GM18951 (cell line): Measurements from ENCODE around the gene STK32B.
"Not testable (repeated sequence)": the region's sequence is repeated elsewhere in the genome, so short reads cannot be mapped to it uniquely, and the experiment has no call there.

ENCODE experiments used
- POLR2A ChIP-seq: IDR thresholded peaks from 4 replicates; pipeline ENCODE4 v1.6.1; 2011; ENCODE audit warnings: mild to moderate bottlenecking; ENCODE audit not compliant: insufficient read length, insufficient read depth; ENCODE audit errors: extremely low read depth
- in situ Hi-C: fragments of 300-500 bp; cut with MboI; formaldehyde crosslinking; loops from one replicate; pipeline ENCODE4 v1.12.0; 2022; ENCODE audit warnings: low sequenced_read_pairs, mixed read lengths, inconsistent platforms; ENCODE audit not compliant: unreplicated experiment

Gene STK32B

DNA sequence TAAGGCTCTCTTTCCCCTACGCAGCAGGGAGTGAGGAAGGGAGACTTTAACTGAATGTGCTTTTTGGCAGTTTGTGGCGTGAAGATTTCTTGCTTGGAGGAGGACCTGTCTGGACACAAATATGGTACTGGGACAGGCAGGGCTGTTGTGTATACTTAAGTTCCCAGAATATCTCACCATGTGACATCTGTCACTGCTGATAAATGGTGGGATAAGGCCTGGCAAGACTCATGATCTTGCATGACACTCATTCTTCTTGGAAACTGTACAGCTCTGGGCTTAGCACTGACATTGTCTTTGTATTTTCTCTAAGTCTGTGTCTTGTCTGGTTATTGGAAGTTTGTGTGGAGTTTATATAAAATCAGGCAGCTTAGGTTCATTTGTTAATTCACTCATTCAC lies 93.1 kb downstream of the STK32B start:
- in situ Hi-C loops = no loop called here
- TF ChIP-seq POLR2A = no peak

DNA sequence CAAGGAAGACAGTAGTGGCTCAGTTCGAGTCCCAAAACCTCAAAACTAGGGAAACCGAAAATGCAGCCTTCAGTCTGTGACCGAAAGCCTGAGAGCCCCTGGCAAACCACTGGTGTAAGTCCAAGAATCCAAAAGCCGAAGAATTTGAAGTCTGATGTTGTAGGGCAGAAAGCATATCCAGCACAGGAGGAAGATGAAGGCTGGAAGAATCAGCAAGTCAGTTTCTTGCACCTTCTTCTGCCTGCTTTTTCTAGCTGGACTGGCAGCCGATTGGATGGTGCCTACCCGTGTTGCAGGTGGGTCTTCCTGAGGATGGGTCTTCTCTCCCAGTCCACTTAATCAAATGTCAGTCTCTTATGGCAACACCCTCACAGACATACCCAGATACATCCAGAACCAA lies 95.0 kb downstream of the STK32B start:
- no peak for TF ChIP-seq POLR2A
- in situ Hi-C loops = no loop called here

DNA sequence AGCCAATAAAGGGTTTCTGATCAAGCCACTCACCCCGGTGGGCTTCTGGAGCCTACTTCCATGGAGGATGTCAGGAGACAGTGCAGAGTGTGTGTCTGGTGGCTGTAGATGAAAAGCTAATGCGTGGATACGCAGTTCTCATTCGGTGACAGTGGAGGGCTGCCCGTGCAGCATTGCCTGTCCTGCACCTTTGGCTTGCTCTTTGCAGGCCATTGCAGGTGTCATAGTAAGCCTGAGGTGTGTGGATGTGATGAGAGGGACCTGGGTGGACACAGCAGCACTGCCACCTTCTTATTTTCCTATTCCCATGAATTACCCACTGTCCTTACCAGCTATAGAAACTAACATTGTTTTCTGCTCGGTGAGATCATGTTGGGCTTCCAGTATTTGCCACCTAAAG lies 101.2 kb downstream of the STK32B start:
- in situ Hi-C loops = no loop called here
- no peak for TF ChIP-seq POLR2A

DNA sequence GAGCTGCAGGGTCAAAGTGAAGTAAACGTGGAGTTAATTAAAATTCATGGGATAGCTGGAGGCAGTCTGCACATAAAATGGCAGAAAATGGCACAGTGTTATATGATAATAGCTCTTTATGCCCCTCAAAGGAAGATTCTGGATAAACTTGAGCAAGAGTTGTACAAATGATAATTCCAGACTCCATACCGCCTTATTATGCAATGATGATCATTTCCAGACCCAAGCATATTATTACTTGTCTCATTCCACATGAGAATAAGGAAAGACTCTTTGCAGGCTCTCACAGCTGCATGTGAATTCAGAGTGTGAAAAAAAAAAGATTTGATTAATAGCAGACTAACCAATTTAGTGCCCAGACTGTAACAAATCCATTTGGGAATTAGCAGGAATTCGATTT lies 105.4 kb downstream of the STK32B start:
- no peak for TF ChIP-seq POLR2A
- in situ Hi-C loops = no loop called here

DNA sequence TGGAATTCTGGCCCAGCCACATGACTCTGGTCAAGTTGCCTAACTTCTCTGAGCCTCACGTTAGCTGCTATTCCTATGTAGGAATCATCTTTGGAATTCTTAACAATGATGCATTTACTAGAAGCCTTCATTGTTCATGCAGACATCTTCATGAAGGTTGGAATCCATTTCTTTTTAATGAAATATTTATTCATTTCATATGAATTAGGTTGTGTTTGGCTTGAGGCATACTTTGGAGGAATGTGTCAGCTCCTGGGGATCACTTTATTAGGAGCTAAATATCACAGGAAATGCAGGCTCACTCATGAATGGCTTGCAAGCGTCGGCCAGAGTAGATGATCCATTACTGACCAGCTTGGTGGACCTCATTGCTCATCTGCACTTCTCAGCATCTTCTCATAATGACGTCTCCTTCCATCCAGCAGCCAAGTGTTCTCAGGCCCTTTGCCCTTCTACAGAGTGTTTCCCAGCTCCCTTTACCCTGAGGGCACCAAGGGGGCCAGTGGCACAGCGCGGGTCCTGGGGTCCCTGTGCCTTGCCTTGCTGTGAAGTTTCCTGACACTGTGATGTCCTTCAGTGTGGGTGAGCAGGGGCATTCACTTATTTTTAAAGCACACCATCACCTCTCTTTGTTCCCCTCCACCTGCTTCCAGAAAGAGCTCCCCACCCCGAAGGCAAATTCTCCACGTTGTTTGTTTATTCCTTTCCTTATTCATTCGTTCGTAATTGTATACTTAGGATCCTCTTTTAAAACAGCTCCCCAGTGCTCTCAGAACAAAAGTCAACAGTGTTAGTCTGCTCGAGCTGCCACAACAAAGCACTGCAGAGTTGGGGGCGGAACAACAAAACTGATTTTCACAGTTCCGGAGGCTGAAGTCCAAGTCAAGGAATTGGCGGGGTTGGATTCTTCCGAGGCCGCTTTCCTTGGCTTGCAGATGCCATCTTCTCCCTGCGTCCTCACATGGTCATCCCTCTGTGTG lies 106.8 kb downstream of the STK32B start:
- in situ Hi-C loops = no loop called here
- TF ChIP-seq POLR2A = no peak

DNA sequence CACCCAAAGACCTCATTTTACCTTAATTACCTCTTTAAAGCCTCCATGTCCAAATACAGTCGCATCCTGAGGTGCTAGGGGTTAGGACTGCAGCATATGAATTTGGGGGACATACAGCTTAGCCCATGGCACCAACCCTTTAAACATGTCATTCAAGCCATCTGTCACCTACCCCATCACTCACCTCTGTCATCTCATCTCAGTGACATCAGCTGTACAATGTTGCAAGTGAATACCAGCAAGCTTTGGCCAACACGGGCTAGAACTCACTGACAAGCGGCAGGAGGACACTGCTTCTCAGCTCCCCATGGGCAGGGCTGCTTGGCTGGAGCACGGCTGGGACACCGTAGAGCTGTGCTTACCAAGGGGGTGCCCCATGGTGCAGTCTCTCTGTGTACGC lies 107.5 kb downstream of the STK32B start:
- in situ Hi-C loops = no loop called here
- no peak for TF ChIP-seq POLR2A

DNA sequence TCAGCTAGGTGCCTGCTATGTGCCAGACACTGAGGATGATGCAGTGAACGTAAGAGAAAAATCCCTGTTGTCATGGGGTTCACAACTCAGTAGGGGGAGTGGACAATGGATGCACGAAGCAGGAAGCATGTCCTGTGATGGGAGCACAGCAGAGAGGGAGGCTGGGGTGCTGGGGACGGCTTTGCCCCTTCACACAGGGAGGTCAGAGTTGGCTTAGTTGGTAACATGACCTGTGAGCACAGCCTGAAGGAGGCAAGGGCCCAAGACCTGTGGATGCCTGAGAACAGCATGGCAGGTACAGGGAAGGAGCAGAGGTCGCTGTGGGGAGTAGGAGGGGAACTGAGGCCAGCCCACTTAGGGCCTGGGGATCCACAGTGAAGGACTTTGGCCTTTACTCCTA lies 109.4 kb downstream of the STK32B start:
- in situ Hi-C loops = loop anchor here (10.0 kb wide), 1 partner anchor 774 kb away; no protein-coding TSS in a partner anchor
- TF ChIP-seq POLR2A = no peak

DNA sequence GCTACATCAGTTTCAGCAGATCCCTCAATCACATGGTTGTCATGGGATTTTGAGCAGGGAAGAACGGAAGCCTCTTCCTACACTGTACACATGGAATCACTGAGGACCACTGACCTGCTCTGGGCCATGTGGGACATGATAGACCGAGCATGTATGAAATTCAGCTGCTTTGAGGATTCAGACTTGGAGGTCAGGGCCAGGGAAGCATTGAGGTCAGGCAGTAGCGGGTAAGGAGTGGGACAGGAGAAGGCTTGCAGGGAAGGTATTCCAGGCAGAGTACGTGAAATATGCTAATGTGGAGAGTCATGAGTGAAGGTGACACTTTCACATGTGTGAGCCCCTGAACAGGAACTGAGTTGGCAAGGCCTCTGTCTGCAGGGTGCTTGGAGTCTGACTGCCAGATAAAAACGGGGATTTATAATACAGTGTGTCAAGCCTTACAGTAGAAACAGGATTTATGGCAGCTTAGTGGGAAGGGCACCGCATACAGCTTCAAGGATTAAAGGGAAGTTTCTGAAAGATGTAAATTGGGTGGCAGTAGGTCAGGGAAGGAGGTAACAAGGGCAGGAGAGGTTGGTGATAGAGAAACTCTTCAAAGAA lies 111.7 kb downstream of the STK32B start:
- in situ Hi-C loops = loop anchor here (10.0 kb wide), 1 partner anchor 772 kb away; no protein-coding TSS in a partner anchor
- no peak for TF ChIP-seq POLR2A

DNA sequence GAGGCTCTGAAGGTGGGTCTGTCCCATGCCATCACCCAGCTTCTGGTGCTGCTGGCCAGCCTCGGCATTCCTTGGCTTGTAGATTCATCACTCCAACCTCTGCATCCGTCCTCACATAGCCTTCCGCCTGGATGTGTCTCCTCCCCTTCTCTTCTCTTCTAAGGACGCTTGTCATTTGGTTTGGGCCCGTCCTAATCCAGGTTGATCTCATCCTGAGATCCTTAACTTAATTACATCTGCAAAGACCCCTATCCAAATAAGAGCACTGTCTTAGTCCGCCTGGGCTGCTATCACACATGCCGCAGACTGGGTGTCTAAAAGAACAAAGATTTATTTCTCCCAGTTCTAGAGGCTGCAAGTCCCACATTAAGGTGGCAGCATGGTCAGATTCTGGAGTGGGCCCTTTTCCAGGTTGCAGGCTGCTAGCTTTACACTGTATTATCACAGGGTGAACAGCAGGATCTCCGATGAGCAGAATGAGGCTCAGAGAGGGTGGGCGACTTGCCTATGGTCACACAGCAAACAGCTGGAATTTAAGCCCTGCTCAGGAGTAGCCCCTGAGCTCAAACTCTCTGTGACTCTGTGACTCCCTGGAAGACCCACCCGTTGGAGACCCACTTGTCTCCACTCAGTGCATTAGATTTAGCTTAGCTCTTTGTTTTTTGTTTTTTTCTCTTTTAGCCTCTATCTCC lies 113.1 kb downstream of the STK32B start:
- in situ Hi-C loops = loop anchor here (10.0 kb wide), 1 partner anchor 770 kb away; no protein-coding TSS in a partner anchor

DNA sequence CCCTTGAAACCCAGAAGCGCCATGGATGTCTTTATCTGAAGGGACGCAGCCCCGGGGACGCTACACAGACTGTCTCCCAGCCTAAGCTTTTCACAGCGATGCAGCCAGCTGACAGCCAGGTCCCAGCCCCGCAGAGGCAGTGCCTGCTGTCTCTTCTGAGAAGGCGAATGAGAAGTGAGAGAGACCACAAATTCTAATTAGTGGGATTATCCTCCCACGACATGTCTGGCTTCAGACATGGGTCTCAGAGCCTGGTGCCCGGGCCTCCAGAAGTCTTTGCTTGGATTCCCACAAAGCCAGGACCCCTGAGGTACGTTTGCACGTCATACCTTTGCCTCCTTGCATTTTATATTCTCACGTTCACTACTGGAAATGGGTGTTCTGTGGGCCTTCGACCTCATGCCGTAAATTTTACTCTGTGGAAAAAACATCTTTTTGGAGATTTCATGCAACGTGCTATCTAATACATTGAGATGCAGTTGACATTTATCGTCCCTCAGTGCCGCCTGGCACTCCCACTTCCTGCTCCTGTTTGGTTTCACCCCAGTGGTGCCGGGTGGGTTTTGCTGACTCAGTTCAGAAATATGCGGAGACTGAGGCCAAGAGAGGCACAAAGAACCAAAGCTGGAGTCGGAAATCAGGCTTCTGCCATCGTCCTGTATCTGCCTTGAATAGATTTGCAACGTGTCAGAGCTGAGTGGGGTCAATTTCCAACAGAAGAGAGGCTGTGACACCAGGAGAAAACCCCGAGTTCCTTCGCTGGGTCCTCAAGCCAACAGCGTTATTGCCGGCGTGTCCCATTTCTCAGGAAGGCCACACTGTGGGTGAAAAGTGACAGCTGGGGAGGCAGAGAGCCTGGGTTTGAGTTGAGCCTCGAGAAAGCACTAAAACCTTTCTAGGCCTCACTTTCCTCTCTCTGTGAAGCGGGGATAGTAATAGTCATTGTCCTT lies 114.4 kb downstream of the STK32B start:
- in situ Hi-C loops = loop anchor here (10.0 kb wide), 1 partner anchor 769 kb away; no protein-coding TSS in a partner anchor
- TF ChIP-seq POLR2A = no peak

More for the DNA sequence above, 113.1 kb downstream of the STK32B start:
- no peak for TF ChIP-seq POLR2A

DNA sequence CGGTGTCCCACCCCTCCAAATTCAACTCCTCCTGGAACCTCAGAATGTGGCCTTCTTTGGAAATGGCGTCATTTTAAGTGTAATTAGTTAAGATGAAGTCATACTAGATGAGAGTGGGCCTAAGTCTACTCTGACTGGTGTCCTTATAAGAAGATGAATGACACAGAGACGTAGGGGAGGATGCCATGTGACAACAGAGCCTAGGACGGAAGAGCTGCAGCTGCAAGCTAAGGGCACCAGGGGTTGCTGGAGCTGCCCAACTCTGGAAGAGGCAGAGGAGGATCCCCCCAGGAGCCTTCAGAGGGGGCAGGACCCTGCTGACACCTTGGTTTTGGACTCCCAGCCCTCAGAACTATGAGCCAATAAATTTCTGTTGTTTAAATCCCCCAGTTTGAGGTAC lies 115.1 kb downstream of the STK32B start:
- no peak for TF ChIP-seq POLR2A
- in situ Hi-C loops = loop anchor here (10.0 kb wide), 1 partner anchor 768 kb away; no protein-coding TSS in a partner anchor

DNA sequence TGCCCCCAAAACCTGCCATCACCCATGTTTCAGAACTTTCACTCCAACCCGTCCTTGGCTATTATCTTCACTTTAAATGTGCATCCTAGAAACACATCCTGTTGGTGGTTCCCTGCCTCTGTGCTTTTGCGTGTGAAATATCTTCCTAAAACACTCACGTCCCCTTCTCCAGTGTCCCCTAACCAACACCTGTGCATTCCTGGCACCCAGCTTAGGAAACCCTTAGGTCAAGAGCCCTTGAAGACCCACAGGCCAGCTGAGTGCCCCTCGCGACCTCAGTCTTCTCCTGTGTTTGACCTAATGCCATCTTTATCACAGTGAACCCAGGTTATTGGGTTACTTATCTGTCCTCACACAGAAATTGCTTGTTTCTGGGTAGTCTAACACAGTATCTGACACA lies 117.6 kb downstream of the STK32B start:
- in situ Hi-C loops = loop anchor here (10.0 kb wide), 1 partner anchor 766 kb away; no protein-coding TSS in a partner anchor
- no peak for TF ChIP-seq POLR2A

DNA sequence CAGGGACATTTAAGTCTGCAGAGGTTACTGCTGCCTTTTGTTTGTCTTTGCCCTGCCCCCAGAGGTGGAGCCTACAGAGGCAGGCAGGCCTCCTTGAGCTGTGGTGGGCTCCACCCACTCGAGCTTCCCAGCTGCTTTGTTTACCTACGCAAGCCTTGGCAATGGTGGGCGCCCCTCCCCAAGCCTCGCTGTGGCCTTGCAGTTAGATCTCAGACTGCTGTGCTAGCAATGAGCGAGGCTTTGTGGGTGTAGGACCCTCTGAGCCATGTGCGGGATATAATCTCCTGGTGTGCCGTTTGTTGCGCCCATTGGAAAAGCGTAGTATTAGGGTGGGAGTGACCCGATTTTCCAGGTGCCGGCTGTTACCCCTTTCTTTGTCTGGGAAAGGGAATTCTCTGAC lies 124.6 kb downstream of the STK32B start:
- in situ Hi-C loops = not testable (repeated sequence)
